COR-L47 (cell line): ENCODE measurements around the gene CARD11.
"Not testable (repeated sequence)": the region's sequence is repeated elsewhere in the genome, so short reads cannot be mapped to it uniquely, and the experiment has no call there.

ENCODE experiments used
- DNase-seq: peaks from one replicate; lab custom pipeline; 2025; lab: John Stamatoyannopoulos, UW

CARD11 gene

DNA sequence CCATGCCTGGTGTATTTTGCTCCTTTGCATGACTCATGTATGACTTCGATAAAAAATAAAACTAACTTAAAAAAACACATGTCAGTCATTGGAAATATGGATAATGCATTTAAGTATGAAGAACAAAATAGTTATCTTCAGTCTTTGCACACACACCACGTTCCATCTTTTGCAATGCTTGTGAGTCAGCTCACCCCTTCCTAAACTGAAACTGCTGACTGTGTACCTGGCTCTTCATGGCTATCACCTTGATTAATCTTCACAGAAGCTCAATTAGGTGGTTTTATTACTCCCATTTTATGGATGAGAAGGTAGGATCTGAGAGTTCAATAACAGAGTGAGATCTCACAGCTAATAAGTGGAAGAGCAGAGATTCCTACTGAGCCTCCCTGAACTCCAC, 79.5 kb downstream of the CARD11 start:
- DNase-seq = no peak

DNA sequence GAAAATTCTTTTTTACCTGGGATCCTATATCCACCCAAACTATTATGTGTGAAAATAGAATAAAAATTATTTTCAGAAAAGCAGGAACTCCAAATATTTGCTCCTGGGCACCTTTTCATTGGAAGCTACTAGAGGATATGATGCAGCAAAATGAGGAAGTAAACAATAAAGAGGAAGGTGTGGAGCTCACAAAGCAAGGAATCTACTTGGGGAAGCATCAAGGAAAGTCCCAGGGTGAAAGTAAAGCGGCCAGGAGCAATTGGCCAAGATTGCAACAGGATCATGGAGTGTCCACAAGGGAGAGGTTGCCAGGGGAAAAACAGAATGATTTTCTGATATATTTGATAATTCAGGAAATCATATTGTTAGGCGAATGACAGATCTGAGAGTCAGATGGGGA, 80.8 kb downstream of the CARD11 start:
- no peak for DNase-seq

DNA sequence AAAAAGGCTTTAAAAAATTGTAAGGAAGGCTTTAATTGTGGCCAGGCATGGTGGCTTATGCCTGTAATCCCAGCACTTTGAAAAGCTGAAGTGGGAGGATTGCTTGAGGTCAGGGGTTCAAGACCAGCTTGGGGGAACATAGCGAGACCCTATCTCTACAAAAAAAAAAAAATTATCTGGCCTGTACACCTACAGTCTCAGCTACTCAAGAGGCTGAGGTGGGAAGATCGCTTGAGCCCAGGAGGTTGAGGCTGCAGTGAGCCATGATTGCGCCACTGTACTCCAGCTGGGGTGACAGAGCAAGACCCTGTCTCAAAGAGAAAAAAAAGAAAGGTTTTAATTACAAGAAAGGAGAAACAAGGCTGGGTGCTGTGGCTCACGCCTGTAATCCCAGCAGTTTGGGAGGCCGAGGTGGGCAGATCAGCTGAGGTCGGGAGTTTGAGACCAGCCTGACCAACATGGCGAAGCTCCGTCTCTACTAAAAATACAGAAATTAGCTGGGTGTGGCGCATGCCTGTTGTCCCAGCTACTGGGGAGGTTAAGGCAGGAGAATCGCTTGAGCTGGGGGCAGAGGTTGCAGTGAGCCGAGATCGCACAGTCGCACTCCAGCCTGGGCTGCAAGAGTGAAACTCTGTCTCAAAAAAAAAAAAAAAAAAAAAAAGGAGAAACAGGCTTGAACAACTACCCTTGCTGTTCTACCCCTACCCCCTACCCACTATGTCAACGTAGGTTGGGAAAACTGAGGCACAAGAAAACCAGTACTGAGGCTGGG, 83.7 kb downstream of the CARD11 start:
- no peak for DNase-seq

DNA sequence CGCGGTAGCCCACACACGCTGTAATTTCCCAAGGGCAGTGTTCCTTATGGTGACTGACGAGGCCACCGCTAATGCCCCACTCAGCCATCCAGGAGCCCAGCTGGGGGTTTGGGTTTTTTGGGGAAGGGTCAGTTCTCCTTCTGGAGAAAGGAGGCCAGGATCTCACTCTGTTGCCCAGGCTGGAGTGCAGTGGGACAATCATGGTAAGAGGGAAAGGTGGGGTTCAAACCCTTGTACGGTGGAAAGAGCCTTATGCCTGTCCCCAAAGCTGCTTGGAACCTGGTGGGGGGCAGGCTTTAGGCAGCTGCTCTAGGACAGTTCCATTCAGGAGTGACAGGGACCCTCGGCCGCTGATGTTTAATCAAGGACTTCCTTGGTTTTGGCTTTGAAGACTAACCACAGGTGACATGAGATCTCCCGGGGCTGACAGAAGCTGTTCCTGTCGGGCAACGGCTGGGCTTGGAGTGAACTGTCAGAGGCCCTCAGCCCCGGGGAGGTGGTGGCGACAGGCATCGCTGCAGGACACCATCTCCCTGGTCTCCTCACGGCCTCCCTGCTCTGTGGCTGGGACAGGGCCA, 84.5 kb downstream of the CARD11 start:
- no peak for DNase-seq

DNA sequence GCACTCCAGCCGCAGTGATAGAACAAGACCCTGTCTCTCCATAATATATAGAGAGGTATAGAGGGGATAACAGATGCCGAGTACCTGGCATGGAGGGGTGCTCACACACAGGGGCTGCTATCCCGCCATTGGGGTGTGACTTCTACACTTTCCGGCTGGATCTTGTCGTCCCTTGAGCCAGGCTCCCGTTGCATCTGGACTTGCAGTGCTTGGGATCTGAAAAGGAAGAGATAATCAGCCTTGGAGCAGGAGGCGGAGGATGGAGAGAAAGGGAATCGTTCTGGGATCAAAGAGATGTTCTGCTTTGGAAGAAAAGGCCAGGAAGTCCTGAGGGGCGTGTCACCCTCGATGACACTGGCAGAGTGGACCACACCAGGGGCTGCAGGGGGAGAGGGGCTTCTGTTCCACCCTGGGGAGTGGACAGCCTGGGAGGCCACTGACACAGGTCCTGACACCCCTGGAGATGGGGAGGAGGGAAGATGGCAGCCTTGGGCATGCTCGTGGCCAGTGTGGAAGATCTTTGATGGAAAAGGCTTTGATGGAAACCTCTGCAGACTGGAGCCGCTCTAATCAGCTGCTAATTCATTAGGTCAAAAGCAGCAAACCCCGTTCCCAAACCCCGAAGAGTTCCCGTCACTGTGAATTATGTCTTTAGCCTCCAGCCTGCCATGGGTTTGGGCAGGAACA, 85.1 kb downstream of the CARD11 start:
- DNase-seq = no peak

DNA sequence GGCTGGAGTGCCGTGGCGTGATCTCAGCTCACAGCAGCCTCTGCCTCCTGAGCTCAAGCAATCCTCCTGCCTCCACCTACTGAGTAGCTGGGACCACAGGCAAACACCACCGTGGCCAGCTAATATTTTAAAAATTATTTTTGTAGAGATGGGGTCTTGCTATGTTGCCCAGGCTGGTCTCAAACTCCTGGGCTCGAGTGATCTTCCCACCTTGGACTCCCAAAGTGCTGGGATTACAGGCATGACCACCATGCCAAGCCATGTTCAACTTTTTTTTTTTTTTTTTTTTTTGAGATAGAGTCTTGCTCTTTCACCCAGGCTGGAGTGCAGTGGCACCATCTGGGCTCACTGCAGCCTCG, 86.3 kb downstream of the CARD11 start:
- not testable (repeated sequence) for DNase-seq

DNA sequence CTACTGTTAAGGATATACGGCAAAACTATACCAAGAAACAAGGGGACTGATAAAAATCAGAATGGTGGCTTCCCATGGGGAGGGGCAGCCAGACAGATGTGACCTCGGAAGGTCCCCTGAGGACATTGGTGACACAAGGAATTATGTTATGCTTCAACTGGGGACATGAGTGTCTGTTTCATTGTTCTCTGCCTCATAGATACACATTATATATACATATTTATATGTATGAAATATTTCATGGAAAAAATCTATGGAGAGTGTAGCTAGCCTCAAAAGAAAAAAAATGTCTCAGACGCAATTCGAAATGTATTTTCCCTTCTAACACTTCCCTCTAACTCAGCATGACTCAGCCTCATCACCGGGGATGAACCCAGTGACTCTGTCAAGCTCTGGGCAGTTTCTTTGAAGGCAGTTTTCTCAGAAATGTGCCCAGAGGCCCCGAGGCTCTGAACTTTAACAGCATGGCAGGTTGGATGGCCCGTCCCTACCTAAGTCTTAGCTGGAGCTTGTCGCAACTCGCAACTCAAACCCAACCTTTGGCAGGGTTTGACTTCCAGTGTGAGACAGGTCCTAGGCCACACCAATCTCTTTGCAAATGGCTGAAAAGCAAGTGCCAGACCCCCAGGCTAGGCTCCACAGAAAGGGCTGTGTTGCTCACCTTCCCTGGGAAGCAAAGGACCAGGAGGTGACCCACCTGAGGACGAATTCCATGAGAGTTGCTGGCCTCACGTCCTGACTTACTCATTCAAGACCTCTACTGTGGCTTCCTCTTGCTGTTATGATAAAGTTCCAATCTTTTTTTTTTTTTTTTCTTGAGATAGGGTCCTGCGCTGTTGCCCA, 86.9 kb downstream of the CARD11 start:
- DNase-seq = no peak

DNA sequence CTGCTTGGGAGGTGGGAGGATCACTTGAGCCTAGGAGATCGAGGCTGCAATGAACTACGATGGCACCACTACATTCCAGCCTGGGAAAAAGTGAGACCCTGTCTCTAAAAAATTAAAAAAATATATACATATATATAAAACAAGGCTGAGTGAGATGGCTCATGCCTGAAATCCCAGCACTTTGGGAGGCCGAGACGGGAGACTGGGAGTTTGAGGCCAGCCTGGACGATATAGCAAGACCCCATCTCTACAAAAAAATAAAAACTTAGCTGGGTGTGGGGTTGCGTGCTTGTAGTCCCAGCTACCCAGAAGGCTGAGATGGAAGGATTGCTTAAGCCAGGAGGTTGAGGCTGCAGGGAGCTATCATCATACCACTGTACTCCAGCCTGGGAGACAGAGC, 87.6 kb downstream of the CARD11 start:
- DNase-seq = no peak

DNA sequence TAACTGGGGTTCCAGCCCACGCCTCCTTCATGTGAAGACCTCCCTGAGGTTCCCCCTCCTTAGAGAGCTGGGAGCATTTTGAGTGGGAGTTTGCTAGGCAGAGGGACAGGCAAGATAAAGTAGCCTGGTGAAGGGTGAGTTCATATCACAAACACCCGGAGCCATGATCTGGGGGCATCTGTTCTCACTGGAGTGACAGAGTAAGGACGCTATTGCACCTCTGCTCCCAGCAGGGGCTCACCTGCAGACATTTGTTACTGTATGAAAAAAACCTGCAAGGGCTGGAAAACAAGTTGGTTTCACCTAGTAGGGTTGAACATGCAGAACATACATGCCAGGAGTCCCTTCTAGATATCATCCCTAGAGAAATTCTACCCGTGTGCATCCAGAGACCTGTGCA, 88.4 kb downstream of the CARD11 start:
- DNase-seq = no peak

DNA sequence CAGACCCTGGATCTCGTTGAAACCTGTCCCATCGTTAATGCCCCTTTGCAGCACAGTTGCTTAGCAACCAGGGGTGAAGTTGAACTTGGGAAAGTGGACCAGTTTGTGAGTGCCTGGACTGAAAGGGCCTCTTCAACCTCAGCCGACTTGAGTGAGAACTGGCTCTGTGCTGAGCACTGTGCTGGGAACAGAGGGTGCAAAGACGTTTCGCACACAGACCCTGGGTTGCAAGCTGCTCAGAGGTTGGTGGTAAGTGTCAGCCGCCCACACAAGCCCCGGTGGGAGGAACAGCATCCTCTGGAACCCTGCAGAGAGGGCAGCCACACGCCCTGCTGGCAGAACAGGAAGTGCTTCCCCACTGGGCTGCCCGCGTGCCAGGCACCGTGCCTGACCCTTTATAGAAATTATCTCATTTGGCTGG, 89.2 kb downstream of the CARD11 start:
- DNase-seq = no peak

DNA sequence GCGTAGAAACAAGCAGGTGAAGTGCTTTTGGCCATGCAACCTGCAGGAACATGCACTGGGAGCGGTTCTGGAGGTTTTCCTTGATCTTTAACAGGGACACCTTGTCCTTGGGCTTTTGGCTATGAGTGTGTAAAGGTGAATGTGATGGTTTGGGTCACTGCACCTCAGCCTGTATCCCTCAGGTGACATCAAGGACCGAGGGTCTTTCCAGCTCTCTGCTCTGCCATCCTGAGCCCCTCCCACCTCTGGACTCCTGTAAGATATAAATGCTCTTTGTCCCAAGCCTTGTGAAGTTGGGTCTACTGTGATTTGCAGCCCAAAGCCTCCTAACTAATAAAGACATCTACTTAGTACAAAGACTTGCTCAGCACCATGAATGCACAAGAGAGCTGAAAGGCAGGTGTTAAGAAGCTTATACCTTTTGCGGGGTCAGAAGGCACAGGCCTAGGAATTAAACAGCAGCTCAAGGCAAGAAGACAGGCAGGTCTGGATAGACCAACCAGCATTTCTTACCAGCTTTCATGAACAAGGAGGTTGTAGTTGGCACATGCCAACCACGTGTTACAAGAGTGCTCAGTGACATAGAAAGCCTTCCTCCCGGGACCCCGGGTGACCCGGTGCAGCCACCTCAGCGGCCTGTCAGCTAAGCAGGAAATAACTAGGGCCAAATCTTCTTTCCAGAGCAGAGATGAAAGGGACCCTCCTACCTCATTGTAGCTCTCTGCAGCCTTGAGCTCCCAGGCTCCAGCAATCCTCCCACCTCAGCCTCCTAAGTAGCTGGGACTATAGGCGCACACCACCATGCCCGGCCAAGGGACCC, 89.9 kb downstream of the CARD11 start:
- DNase-seq = no peak

DNA sequence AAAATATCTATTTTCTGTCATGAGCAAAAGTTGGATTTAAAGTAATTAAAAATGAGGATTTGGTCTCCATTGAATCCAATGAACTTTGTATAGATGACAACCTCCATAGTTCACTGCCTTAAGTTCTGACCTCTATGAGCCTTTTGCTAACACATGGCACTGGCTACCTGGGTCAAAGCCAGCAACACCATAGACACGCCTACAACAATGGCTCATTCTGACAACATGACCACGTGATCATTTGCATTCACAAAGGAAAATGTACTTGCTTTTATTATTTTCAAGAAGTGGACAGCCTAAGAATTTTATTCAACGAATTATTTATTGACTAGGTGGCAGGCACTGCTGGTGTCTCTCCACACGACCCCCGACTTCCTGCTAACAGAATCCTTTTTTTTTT, 90.6 kb downstream of the CARD11 start:
- no peak for DNase-seq

DNA sequence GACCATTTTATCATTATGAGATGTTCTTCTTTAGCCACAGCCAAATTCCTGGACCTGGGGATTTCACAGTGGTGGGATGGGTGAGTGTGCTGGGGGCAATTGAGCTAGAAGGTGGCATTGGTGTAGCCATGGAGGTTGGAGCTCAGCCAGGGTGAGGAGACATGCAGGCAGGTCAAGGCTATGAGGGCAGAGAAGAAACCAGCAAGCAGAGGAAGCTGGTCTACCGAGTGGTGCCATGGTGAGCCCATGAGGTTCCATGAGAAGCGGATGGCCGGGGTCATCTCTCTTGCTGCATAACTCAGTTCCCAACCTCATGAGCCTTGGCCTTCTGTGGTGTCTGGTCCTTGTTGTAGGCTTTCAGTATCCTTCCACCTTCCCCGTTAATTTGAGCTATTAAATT, 91.4 kb downstream of the CARD11 start:
- DNase-seq = no peak

DNA sequence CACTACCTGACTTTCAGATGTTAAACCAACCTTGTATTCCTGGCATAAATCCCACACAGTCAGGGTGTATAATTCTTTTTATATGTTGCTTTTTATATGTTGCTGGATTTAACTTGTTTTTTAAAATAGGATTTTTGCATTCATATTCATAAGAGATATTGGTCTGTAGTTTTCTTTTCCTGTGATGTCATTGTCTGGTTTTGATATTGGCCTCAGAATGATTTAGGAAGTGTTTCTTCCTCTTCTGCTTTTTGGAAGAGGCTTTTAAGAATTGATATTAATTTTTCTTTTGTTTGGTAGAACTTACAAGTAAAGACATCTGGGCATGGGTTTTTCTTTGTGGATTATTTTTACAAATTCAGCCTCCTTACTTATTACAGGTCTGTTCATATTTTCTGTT, 93.1 kb downstream of the CARD11 start:
- DNase-seq = no peak

DNA sequence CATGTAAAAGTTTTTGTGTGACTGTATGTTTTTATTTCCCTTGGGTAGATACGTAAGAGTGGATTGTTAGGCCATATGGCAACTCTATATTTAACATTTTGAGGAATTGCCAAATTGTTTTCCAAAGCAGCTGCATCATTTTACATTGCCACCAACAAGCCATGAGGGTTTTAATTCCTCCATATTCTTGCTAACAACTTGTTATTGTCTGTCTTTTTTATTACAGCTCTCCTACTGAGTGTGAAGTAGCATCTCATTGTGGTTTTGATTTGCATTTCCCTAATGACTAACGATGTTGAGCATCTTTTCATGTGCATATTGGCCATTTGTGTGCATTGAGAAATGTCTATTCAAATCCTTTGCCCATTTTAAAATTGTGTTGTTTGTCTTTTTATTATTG, 94.9 kb downstream of the CARD11 start:
- DNase-seq = no peak

DNA sequence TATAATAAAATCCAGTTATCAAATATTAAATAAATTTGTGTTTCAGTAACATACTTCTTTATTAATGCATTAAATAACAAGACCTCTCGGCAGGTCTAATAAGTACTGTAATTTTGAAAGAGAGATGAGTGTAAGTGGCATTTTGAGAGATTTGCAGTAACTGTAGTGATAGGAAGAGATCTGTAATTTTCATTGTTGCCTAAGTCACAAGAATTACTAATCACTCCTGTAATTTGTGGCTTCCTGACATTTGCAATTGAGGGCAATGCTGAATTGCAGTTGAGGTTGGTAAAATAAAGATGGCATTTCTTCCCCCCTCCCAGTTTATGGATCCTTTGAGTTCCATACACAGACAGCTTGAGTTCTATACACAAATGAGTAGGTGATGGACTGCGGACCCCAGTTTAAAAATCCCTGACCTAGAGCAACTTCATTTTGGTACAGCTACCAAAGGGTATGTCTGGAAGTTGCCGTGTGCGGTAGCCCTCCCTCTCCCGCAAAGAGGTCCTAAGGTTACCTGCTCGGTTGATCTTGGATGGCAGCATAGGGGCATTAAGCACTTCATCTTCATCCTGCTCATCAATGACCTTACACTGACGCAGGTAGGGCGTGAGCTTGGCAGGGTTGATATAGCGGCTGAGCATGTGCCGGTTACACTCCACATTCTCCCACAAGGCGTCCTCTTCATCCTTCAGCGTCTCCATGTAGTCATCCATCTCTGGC, 96.4 kb downstream of the CARD11 start:
- DNase-seq = no peak

DNA sequence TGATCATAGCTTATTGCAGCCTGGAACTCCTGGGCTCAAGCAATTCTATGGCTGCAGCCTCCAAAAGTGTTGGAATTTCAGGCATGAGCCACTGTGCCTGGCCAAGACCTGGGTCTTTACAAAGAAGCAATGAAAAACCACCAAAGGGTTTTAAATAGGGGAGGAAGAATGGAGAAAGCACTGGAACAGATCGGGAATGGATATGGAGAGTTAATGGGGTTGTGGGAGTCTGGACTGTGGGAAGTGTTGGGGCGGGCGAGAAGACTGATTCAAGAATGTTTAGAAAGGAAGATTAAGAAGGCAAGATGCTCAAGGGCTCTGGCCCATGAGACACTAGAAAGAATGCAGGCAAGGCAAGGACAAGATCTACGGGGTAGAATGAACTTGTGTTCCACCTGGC, 98.5 kb downstream of the CARD11 start:
- no peak for DNase-seq

DNA sequence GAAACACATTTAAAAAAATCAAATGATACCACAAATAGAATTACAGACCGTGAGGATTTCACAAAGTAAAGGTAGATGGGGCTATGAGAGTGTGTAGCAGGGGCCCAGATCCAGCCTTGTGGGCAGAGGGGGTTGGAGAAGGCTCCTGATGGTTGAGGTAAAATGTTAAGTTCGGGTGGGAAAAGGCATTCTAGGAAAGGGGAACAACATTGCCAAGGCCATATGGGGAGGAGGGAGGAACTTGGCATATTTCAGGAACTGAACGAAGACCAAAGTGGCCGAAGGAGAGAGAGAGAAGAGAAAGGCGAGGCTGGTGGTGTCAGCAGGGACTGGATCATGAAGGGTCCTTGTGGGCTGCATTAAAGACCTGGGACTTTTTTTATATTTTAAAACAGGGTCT, 98.9 kb downstream of the CARD11 start:
- no peak for DNase-seq

DNA sequence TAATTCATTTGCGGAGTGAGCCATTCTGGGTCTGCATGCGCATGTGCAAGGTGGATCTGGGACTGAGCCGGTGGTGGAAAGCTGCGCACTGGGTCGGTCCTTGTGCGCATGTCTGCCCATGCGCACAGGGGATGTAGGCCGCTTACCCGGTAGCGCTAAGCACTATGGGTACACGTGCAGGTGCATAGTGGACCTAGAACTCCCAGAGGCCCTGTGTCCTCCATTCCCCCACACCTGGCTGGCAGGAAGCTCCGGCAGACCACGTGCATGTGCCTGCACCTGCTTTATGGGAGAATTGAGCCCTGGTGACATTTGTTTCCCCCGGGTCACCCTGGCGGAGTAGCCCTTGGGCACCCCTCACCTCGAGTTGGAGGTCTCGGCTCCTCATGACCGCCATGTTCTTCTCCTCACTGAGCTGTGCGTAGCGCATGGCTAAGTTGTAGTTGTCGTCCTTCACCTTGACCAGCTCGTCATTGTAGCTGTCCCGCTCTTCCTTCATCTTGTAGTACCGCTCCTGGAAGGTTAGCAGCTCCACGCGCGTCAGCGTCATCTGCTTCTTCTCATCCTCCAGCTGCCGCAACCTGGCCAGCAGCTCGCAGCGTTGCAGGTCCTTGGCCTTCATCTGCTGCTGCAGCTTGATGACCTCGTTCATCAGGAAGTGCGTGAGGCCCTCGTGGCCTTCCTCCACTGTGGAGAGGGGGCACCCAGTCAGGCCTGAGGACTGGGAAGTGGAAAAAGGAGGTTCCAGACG, 99.6 kb downstream of the CARD11 start:
- DNase-seq = no peak

DNA sequence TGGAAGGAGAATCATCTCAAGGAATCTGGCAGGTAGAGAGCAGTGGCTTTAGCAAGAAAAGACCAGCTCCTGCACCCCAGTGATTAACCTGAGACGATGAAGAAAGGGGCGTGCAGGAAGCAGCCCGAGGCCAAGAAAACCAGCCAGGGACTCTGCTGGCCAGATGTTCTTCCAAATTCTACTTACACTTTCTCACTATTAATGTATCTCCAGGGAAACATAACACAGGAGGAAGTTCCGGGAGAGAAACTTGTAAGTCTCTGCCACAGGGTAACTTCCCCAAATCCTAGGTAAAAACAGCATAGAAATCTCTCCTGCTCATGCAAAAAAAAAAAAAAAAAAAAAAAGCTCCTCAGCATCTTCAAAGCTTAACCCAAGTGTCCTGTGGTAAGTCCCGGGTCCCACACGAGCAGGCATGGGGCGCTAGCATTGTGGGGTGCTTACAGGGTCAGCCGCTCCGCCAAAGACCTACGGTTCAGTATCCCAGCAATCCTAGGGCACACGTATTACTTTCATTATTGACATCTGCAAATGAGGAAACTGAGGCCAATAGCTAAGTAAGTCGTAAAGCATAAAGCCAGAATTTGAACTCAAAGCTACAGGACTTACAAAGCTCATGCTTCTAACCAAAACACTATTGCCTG, 102.3 kb downstream of the CARD11 start:
- DNase-seq = no peak
